ENCODE measurements around the gene NEK6.

DNA sequence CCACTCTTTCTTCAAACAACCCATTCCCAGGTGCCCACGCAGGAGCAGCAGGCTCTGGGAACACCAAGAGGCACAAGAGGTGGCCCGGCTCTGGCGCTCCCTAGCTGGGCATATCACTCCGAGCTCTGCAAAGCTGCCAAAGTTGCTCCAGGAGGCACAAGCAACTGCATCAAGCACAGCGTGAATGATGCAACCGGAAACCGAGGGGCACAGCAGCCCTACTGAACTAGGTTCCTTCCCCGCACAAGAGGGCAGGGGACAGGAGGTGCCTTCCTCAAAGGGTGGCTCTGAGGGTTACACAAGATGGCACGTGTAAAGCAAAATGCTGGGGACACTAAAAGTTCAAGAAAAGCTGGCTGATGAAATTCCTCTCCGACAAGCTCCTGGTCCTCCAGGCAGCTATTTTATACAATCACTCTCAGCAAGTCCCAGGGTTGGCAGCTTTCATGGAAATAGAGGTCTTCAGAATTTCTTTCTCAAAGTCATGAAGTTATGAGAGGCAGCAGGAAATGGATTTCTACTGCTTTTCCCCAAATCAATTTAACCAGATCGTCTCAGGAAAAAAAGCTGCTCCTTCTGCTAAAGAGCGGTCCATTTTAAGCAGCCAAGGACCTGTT is 134.6 kb downstream of the NEK6 start:
- TF ChIP-seq POLR2A (IDR thresholded peaks at IDR 0.05) (no peak), CTCF (IDR thresholded peaks at IDR 0.05) (no peak)
